GM12873 (cell line): ENCODE measurements around the gene SIPA1L3.

Experiments
- CTCF ChIP-seq: IDR thresholded peaks from 2 replicates; pipeline ENCODE4 v1.5.1; 2012; ENCODE audit warnings: low read depth, mild to moderate bottlenecking, moderate library complexity, low read length, control low read depth; ENCODE audit not compliant: insufficient read depth; ENCODE audit errors: missing control alignments

Gene SIPA1L3

GRCh38 chr19:38012290-38012689 is 105.3 kb downstream of the SIPA1L3 start:
- TF ChIP-seq CTCF, result no peak

GRCh38 chr19:38012944-38013343 is 105.9 kb downstream of the SIPA1L3 start:
- no peak for TF ChIP-seq CTCF

- TF ChIP-seq CTCF, result no peak
These were observed 107.0 kb downstream of the SIPA1L3 start for GRCh38 chr19:38013913-38014580.

- TF ChIP-seq CTCF, result no peak
These were observed 108.2 kb downstream of the SIPA1L3 start for GRCh38 chr19:38015216-38015615.

GRCh38 chr19:38015761-38016160 is 108.8 kb downstream of the SIPA1L3 start:
- TF ChIP-seq CTCF, result no peak

GRCh38 chr19:38017401-38018151 is 110.6 kb downstream of the SIPA1L3 start:
- no peak for TF ChIP-seq CTCF

GRCh38 chr19:38018694-38019395 is 111.8 kb downstream of the SIPA1L3 start:
- no peak for TF ChIP-seq CTCF
